ENCODE data around the gene COL16A1.

COL16A1 gene

GRCh38 chr1:31689854-31690253 is 14.0 kb downstream of the COL16A1 start:
- H3K9me3 Mint-ChIP-seq = no peaks in the 10 kb centered on the region
- H3K4me3 Mint-ChIP-seq = no peak overlapping the region
- no peaks in the 10 kb centered on the region for H3K4me1 Mint-ChIP-seq (ENCODE audit: low read depth)
- no peak overlapping the region for H3K27ac Mint-ChIP-seq
- peaks cover 3% of the 10 kb centered on the region for H3K27me3 Mint-ChIP-seq
- H3K36me3 Mint-ChIP-seq (ENCODE audit: low read depth) = no peaks in the 10 kb centered on the region

- H3K4me3 Mint-ChIP-seq = no peak overlapping the region
- H3K9me3 Mint-ChIP-seq = no peaks in the 10 kb centered on the region
- H3K4me1 Mint-ChIP-seq (ENCODE audit: low read depth) = no peaks in the 10 kb centered on the region
- H3K27ac Mint-ChIP-seq = no peak overlapping the region
- H3K27me3 Mint-ChIP-seq = peaks cover 5% of the 10 kb centered on the region
- no peaks in the 10 kb centered on the region for H3K36me3 Mint-ChIP-seq (ENCODE audit: low read depth)
Observed at GRCh38 chr1:31689379-31689778, 14.4 kb downstream of the COL16A1 start.

GRCh38 chr1:31688233-31688918 is 15.4 kb downstream of the COL16A1 start:
- peaks cover 5% of the 10 kb centered on the region for H3K27me3 Mint-ChIP-seq
- H3K4me1 Mint-ChIP-seq (ENCODE audit: low read depth) = no peaks in the 10 kb centered on the region
- H3K9me3 Mint-ChIP-seq = no peaks in the 10 kb centered on the region
- no peak overlapping the region for H3K4me3 Mint-ChIP-seq
- no peaks in the 10 kb centered on the region for H3K36me3 Mint-ChIP-seq (ENCODE audit: low read depth)
- no peak overlapping the region for H3K27ac Mint-ChIP-seq

- no peak overlapping the region for H3K27ac Mint-ChIP-seq
- H3K4me1 Mint-ChIP-seq (ENCODE audit: low read depth) = no peaks in the 10 kb centered on the region
- H3K4me3 Mint-ChIP-seq = no peak overlapping the region
- peaks cover 5% of the 10 kb centered on the region for H3K27me3 Mint-ChIP-seq
- no peaks in the 10 kb centered on the region for H3K36me3 Mint-ChIP-seq (ENCODE audit: low read depth)
- no peaks in the 10 kb centered on the region for H3K9me3 Mint-ChIP-seq
Observed at GRCh38 chr1:31687601-31688000, 16.2 kb downstream of the COL16A1 start.

- no peaks in the 10 kb centered on the region for H3K9me3 Mint-ChIP-seq
- H3K36me3 Mint-ChIP-seq (ENCODE audit: low read depth) = no peaks in the 10 kb centered on the region
- no peaks in the 10 kb centered on the region for H3K4me1 Mint-ChIP-seq (ENCODE audit: low read depth)
- no peak overlapping the region for H3K27ac Mint-ChIP-seq
- no peak overlapping the region for H3K4me3 Mint-ChIP-seq
- peaks cover 5% of the 10 kb centered on the region for H3K27me3 Mint-ChIP-seq
Observed at GRCh38 chr1:31685795-31686194, 18.0 kb downstream of the COL16A1 start.

- Mint-ChIP-seq H3K27me3 (peaks cover 5% of the 10 kb centered on the region), H3K4me3 (no peak overlapping the region), H3K9me3 (no peaks in the 10 kb centered on the region), H3K27ac (no peak overlapping the region), H3K4me1 (ENCODE audit: low read depth) (no peaks in the 10 kb centered on the region), H3K36me3 (ENCODE audit: low read depth) (no peaks in the 10 kb centered on the region)
Observed at GRCh38 chr1:31683997-31684396, 19.8 kb downstream of the COL16A1 start.

GRCh38 chr1:31681415-31681814 is 22.4 kb downstream of the COL16A1 start:
- Mint-ChIP-seq H3K9me3 (no peaks in the 10 kb centered on the region), H3K36me3 (ENCODE audit: low read depth) (no peaks in the 10 kb centered on the region), H3K4me1 (ENCODE audit: low read depth) (no peaks in the 10 kb centered on the region), H3K27me3 (peaks cover 5% of the 10 kb centered on the region), H3K27ac (no peak overlapping the region), H3K4me3 (no peak overlapping the region)

GRCh38 chr1:31679676-31680230 is 24.1 kb downstream of the COL16A1 start:
- no peaks in the 10 kb centered on the region for H3K36me3 Mint-ChIP-seq (ENCODE audit: low read depth)
- H3K27ac Mint-ChIP-seq = no peak overlapping the region
- no peaks in the 10 kb centered on the region for H3K4me1 Mint-ChIP-seq (ENCODE audit: low read depth)
- H3K9me3 Mint-ChIP-seq = no peaks in the 10 kb centered on the region
- H3K4me3 Mint-ChIP-seq = no peak overlapping the region
- H3K27me3 Mint-ChIP-seq = peaks cover 1% of the 10 kb centered on the region

GRCh38 chr1:31679091-31679490 is 24.7 kb downstream of the COL16A1 start:
- no peak overlapping the region for H3K4me3 Mint-ChIP-seq

GRCh38 chr1:31678681-31679080 is 25.1 kb downstream of the COL16A1 start:
- Mint-ChIP-seq H3K9me3 (no peaks in the 10 kb centered on the region), H3K4me1 (ENCODE audit: low read depth) (no peaks in the 10 kb centered on the region), H3K27me3 (no peaks in the 10 kb centered on the region), H3K36me3 (ENCODE audit: low read depth) (no peaks in the 10 kb centered on the region), H3K27ac (no peak overlapping the region), H3K4me3 (no peak overlapping the region)

More at GRCh38 chr1:31679091-31679490, 24.7 kb downstream of the COL16A1 start:
- H3K27me3 Mint-ChIP-seq = no peaks in the 10 kb centered on the region
- no peaks in the 10 kb centered on the region for H3K9me3 Mint-ChIP-seq
- H3K4me1 Mint-ChIP-seq (ENCODE audit: low read depth) = no peaks in the 10 kb centered on the region
- H3K27ac Mint-ChIP-seq = no peak overlapping the region
- H3K36me3 Mint-ChIP-seq (ENCODE audit: low read depth) = no peaks in the 10 kb centered on the region

- Mint-ChIP-seq H3K27ac (no peak overlapping the region), H3K4me3 (no peak overlapping the region), H3K36me3 (ENCODE audit: low read depth) (no peaks in the 10 kb centered on the region), H3K9me3 (no peaks in the 10 kb centered on the region), H3K27me3 (no peaks in the 10 kb centered on the region), H3K4me1 (ENCODE audit: low read depth) (no peaks in the 10 kb centered on the region)
Observed at GRCh38 chr1:31677949-31678348, 25.9 kb downstream of the COL16A1 start.

- no peaks in the 10 kb centered on the region for H3K27me3 Mint-ChIP-seq
Observed at GRCh38 chr1:31677401-31677800, 26.4 kb downstream of the COL16A1 start.

GRCh38 chr1:31675756-31676155 is 28.1 kb downstream of the COL16A1 start:
- H3K36me3 Mint-ChIP-seq (ENCODE audit: low read depth) = no peaks in the 10 kb centered on the region
- H3K27ac Mint-ChIP-seq = no peak overlapping the region
- no peaks in the 10 kb centered on the region for H3K9me3 Mint-ChIP-seq
- H3K4me1 Mint-ChIP-seq (ENCODE audit: low read depth) = peaks cover 3% of the 10 kb centered on the region
- peaks cover 4% of the 10 kb centered on the region for H3K27me3 Mint-ChIP-seq
- no peak overlapping the region for H3K4me3 Mint-ChIP-seq

More at GRCh38 chr1:31677401-31677800, 26.4 kb downstream of the COL16A1 start:
- no peak overlapping the region for H3K4me3 Mint-ChIP-seq
- no peaks in the 10 kb centered on the region for H3K9me3 Mint-ChIP-seq
- no peaks in the 10 kb centered on the region for H3K4me1 Mint-ChIP-seq (ENCODE audit: low read depth)
- no peaks in the 10 kb centered on the region for H3K36me3 Mint-ChIP-seq (ENCODE audit: low read depth)
- no peak overlapping the region for H3K27ac Mint-ChIP-seq

- Mint-ChIP-seq H3K36me3 (ENCODE audit: low read depth) (no peaks in the 10 kb centered on the region), H3K9me3 (no peaks in the 10 kb centered on the region), H3K4me3 (no peak overlapping the region), H3K27ac (no peak overlapping the region), H3K4me1 (ENCODE audit: low read depth) (peaks cover 7% of the 10 kb centered on the region), H3K27me3 (peaks cover 6% of the 10 kb centered on the region)
Observed at GRCh38 chr1:31675161-31675560, 28.7 kb downstream of the COL16A1 start.

- Mint-ChIP-seq H3K36me3 (ENCODE audit: low read depth) (no peaks in the 10 kb centered on the region), H3K4me1 (ENCODE audit: low read depth) (peaks cover 11% of the 10 kb centered on the region), H3K4me3 (no peak overlapping the region), H3K27ac (no peak overlapping the region), H3K27me3 (peaks cover 10% of the 10 kb centered on the region), H3K9me3 (no peaks in the 10 kb centered on the region)
Observed at GRCh38 chr1:31674626-31675025, 29.2 kb downstream of the COL16A1 start.

GRCh38 chr1:31673433-31673832 is 30.4 kb downstream of the COL16A1 start:
- no peaks in the 10 kb centered on the region for H3K9me3 Mint-ChIP-seq
- no peak overlapping the region for H3K4me3 Mint-ChIP-seq
- H3K27ac Mint-ChIP-seq = no peak overlapping the region
- H3K27me3 Mint-ChIP-seq = peaks cover 15% of the 10 kb centered on the region
- no peaks in the 10 kb centered on the region for H3K36me3 Mint-ChIP-seq (ENCODE audit: low read depth)
- H3K4me1 Mint-ChIP-seq (ENCODE audit: low read depth) = peaks cover 15% of the 10 kb centered on the region
